ENCODE results near the gene CSHL1.

The CSHL1 gene

GRCh38 chr17:63911041-63911635, at the start of gene CSHL1:
Gene CSHL1 (minus strand): TSS chr17:63911258. CDS start chr17:63911196, 62 bp downstream.
- DNase-seq (ENCODE audit: low spot score) = no peak

GRCh38 chr17:63960430-63960829, 49.4 kb upstream of the CSHL1 start:
- DNase-seq (ENCODE audit: low spot score) = no peak

- no peak for DNase-seq (ENCODE audit: low spot score)
Measured at GRCh38 chr17:63960006-63960405, 48.9 kb upstream of the CSHL1 start.

GRCh38 chr17:63956296-63956920, 45.4 kb upstream of the CSHL1 start:
- DNase-seq (ENCODE audit: low spot score) = no peak

- DNase-seq (ENCODE audit: low spot score) = no peak
Measured at GRCh38 chr17:63955791-63956190, 44.7 kb upstream of the CSHL1 start.

GRCh38 chr17:63955232-63955631, 44.2 kb upstream of the CSHL1 start:
- no peak for DNase-seq (ENCODE audit: low spot score)

- no peak for DNase-seq (ENCODE audit: low spot score)
Measured at GRCh38 chr17:63954402-63955063, 43.5 kb upstream of the CSHL1 start.

GRCh38 chr17:63950940-63951907, 40.2 kb upstream of the CSHL1 start:
- peak; percentile 69 for DNase-seq (ENCODE audit: low spot score)

- no peak for DNase-seq (ENCODE audit: low spot score)
Measured at GRCh38 chr17:63949576-63950250, 38.7 kb upstream of the CSHL1 start.

- DNase-seq (ENCODE audit: low spot score) = no peak
Measured at GRCh38 chr17:63948521-63948920, 37.5 kb upstream of the CSHL1 start.

- no peak for DNase-seq (ENCODE audit: low spot score)
Measured at GRCh38 chr17:63947711-63948330, 36.8 kb upstream of the CSHL1 start.

GRCh38 chr17:63946440-63947363, 35.6 kb upstream of the CSHL1 start:
- DNase-seq (ENCODE audit: low spot score) = peak; percentile 27

GRCh38 chr17:63945784-63946439, 34.9 kb upstream of the CSHL1 start:
- DNase-seq (ENCODE audit: low spot score) = no peak

GRCh38 chr17:63944736-63945499, 33.9 kb upstream of the CSHL1 start:
- DNase-seq (ENCODE audit: low spot score) = no peak

- DNase-seq (ENCODE audit: low spot score) = no peak
Measured at GRCh38 chr17:63943745-63944144, 32.7 kb upstream of the CSHL1 start.

GRCh38 chr17:63942309-63942985, 31.4 kb upstream of the CSHL1 start:
- DNase-seq (ENCODE audit: low spot score) = no peak

GRCh38 chr17:63941751-63942150, 30.7 kb upstream of the CSHL1 start:
- DNase-seq (ENCODE audit: low spot score) = no peak

GRCh38 chr17:63941162-63941561, 30.1 kb upstream of the CSHL1 start:
- no peak for DNase-seq (ENCODE audit: low spot score)
